ENCODE data around the gene TNS3.

TNS3 gene

GRCh38 chr7:47389171-47389922 lies 192.6 kb downstream of the TNS3 start:
- H3K4me3 ChIP-seq (ENCODE audit: low read depth, low read length), result no peak overlapping the region
- in situ Hi-C loops (cut with HindIII; ENCODE audit: low sequenced_read_pairs), result no loop called here
- no peak for DNase-seq (ENCODE audit: low read depth, low spot score)
- TF ChIP-seq CTCF (IDR thresholded peaks at IDR 0.05; ENCODE audit: low read depth, low read length), result no peak

- no peak overlapping the region for H3K4me3 ChIP-seq (ENCODE audit: low read depth, low read length)
- no peak for DNase-seq (ENCODE audit: low read depth, low spot score)
- no peak for TF ChIP-seq CTCF (IDR thresholded peaks at IDR 0.05; ENCODE audit: low read depth, low read length)
- in situ Hi-C loops (cut with HindIII; ENCODE audit: low sequenced_read_pairs), result no loop called here
Measured at GRCh38 chr7:47387506-47387905, 194.4 kb downstream of the TNS3 start.

GRCh38 chr7:47386273-47386835 lies 195.6 kb downstream of the TNS3 start:
- no peak for DNase-seq (ENCODE audit: low read depth, low spot score)
- in situ Hi-C loops (cut with HindIII; ENCODE audit: low sequenced_read_pairs), result no loop called here
- TF ChIP-seq CTCF (IDR thresholded peaks at IDR 0.05; ENCODE audit: low read depth, low read length), result no peak
- H3K4me3 ChIP-seq (ENCODE audit: low read depth, low read length), result no peak overlapping the region

- DNase-seq (ENCODE audit: low read depth, low spot score), result no peak
- in situ Hi-C loops (cut with HindIII; ENCODE audit: low sequenced_read_pairs), result no loop called here
- TF ChIP-seq CTCF (IDR thresholded peaks at IDR 0.05; ENCODE audit: low read depth, low read length), result no peak
- H3K4me3 ChIP-seq (ENCODE audit: low read depth, low read length), result no peak overlapping the region
Measured at GRCh38 chr7:47385536-47386125, 196.3 kb downstream of the TNS3 start.

GRCh38 chr7:47384755-47385535 lies 197.0 kb downstream of the TNS3 start:
- no peak for TF ChIP-seq CTCF (IDR thresholded peaks at IDR 0.05; ENCODE audit: low read depth, low read length)
- in situ Hi-C loops (cut with HindIII; ENCODE audit: low sequenced_read_pairs), result no loop called here
- DNase-seq (ENCODE audit: low read depth, low spot score), result no peak
- no peak overlapping the region for H3K4me3 ChIP-seq (ENCODE audit: low read depth, low read length)

- no peak for TF ChIP-seq CTCF (IDR thresholded peaks at IDR 0.05; ENCODE audit: low read depth, low read length)
- no peak for DNase-seq (ENCODE audit: low read depth, low spot score)
- in situ Hi-C loops (cut with HindIII; ENCODE audit: low sequenced_read_pairs), result no loop called here
- H3K4me3 ChIP-seq (ENCODE audit: low read depth, low read length), result no peak overlapping the region
Measured at GRCh38 chr7:47383696-47384445, 198.0 kb downstream of the TNS3 start.
